Esophagus squamous epithelium (tissue), 5 donors: ENCODE data around the gene RNF111. TPM values are rescaled to one million over a fixed set of nuclear protein-coding genes. Genes with fewer than 3 reads are reported as not detected.
"Not testable (repeated sequence)": the region's sequence is repeated elsewhere in the genome, so short reads cannot be mapped to it uniquely, and the experiment has no call there.

ENCODE experiments used
- DNase-seq: peaks from one replicate; lab custom pipeline; 2025; lab: John Stamatoyannopoulos, UW
- H3K27ac ChIP-seq, 4 donors: fragments of 200-600 bp; sonication (generic); one replicate each; pipeline ENCODE4 v1.5.1; 2016 to 2019; ENCODE audit warnings: mild to moderate bottlenecking in 1 of 4
- H3K27me3 ChIP-seq, 4 donors: fragments of 200-600 bp; sonication (generic); 1 replicate in 3 of 4; 2 replicates in 1 of 4; pipeline versions ENCODE4 v1.5.1 to v1.6.0; 2017 to 2021; ENCODE audit warnings: antibody characterized with exemption in 1 of 4
- H3K36me3 ChIP-seq, 3 donors: fragments of 200-600 bp; sonication (generic); one replicate each; pipeline ENCODE4 v1.5.1; 2016 to 2019
- H3K4me1 ChIP-seq, 3 donors: fragments of 200-600 bp; sonication (generic); one replicate each; pipeline ENCODE4 v1.5.1; 2017 to 2019
- H3K4me3 ChIP-seq, 4 donors: fragments of 200-600 bp; sonication (generic); 1 replicate in 3 of 4; 2 replicates in 1 of 4; pipeline ENCODE4 v1.5.1; 2016 to 2019; ENCODE audit warnings: mild to moderate bottlenecking in 2 of 4, moderate library complexity in 1 of 4
- H3K9me3 ChIP-seq, 3 donors: fragments of 200-600 bp; sonication (generic); one replicate each; pipeline ENCODE4 v1.5.1; 2016 to 2019
- CTCF ChIP-seq, 6 experiments: fragments of 450-650 bp in 4 of 6; fragments of 200-600 bp in 2 of 6; sonication (generic) in 2 of 6; IDR thresholded peaks; one replicate each; pipeline ENCODE4 v1.5.1; 2016 to 2019; ENCODE audit warnings: antibody characterized with exemption in 6 of 6, mild to moderate bottlenecking in 4 of 6, moderate library complexity in 4 of 6
- POLR2A ChIP-seq, 4 donors: fragments of 450-650 bp; IDR thresholded peaks; one replicate each; pipeline ENCODE4 v1.6.1; 2017; ENCODE audit warnings: antibody characterized with exemption in 4 of 4, mild to moderate bottlenecking in 4 of 4, moderate library complexity in 3 of 4
- WGBS, 2 donors: methylation state at CpG; one replicate each; pipeline ENCODE4 v1.1.5; 2018; 5-methylcytosine and 5-hydroxymethylcytosine counted together
- intact Hi-C: fragments of 100-400 bp; cut with DNase I; formaldehyde crosslinking; loops from one replicate; pipeline ENCODE4 v1.15.0; 2022
- total RNA-seq, 4 donors: library from RNA; depleted of rRNA; stranded (reverse); fragments of >200 nt; gene quantifications; one replicate each; pipeline ENCODE4 v1.1.0, GENCODE V29; 2016
- donor health status: DM: yes; HTN: yes; CAD: no.

Gene RNF111
- total RNA-seq, 4 donors from 2014 or later, result 15.2 to 19.6 (median 16.5) TPM

- peaks cover 0 to 23% (median 0%) of the 10 kb centered on the region in 3 donors for H3K36me3 ChIP-seq
- H3K27me3 ChIP-seq, result no peaks in the 10 kb centered on the region
- WGBS, 2 donors, result 88 to 93% methylated on average over 5 of the region's 5 CpGs
- H3K4me3 ChIP-seq, result no peak overlapping the region
- H3K4me1 ChIP-seq, result no peaks in the 10 kb centered on the region
- H3K9me3 ChIP-seq, result no peaks in the 10 kb centered on the region
- intact Hi-C loops, result no loop called here
- no peak for DNase-seq
- no peak overlapping the region for H3K27ac ChIP-seq
- TF ChIP-seq CTCF (IDR thresholded peaks at IDR 0.05), result no peak
- TF ChIP-seq POLR2A (IDR thresholded peaks at IDR 0.05), result no peak
Observed at GRCh38 chr15:59119625-59120024, 132.2 kb downstream of the RNF111 start.

DNA sequence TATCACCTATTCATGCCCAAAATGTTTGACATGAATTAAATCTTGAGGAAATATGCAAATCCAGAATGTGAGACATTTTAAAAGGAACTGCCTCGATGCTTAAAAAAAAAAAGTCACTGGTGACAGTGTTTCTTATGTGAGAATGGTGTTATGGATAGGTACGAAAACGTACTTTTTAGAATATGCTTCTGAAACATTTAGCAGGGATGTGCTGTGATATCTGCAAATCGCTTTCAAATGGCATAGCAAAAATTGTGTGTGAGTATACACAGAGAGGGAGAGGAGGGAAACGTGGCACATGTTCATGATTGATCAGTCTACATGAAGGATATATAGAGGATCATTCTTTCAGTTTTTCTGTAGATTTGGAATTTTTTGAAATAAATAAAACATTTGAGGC, 133.5 kb downstream of the RNF111 start:
- no peaks in the 10 kb centered on the region for H3K9me3 ChIP-seq
- TF ChIP-seq POLR2A (IDR thresholded peaks at IDR 0.05), result no peak
- TF ChIP-seq CTCF (IDR thresholded peaks at IDR 0.05), result no peak
- no peak for DNase-seq
- WGBS, 2 donors, result 90 to 98% methylated on average over 5 of the region's 5 CpGs
- intact Hi-C loops, result no loop called here
- no peaks in the 10 kb centered on the region for H3K4me1 ChIP-seq
- peaks cover 0 to 16% (median 0%) of the 10 kb centered on the region in 3 donors for H3K36me3 ChIP-seq
- H3K27ac ChIP-seq, result no peak overlapping the region
- H3K27me3 ChIP-seq, result no peaks in the 10 kb centered on the region
- H3K4me3 ChIP-seq, result no peak overlapping the region

DNA sequence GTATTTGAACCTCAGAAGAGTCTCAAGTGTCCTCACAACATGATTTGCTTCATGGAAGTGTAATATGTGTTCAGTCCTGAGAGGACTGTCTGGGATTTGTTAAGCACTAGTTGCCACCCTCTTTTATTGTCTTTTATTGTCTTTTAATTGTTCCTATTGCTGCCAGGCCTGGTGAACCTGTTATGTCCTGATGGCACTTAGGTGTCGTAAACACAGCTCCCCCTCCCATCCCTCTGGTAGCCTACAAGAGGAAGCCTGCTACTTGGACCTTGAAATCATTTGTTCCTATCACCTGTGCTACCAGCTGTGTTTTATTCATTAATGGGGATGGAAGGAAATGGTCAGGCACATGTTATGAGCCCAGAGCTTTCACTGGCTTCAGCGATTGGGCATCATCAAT, 136.8 kb downstream of the RNF111 start:
- H3K27me3 ChIP-seq, result no peaks in the 10 kb centered on the region
- H3K4me3 ChIP-seq, result no peak overlapping the region
- no peaks in the 10 kb centered on the region for H3K36me3 ChIP-seq
- H3K9me3 ChIP-seq, result no peaks in the 10 kb centered on the region
- no peak for DNase-seq
- WGBS, 2 donors, result 86 to 100% methylated on average over 2 of the region's 2 CpGs
- intact Hi-C loops, result no loop called here
- no peaks in the 10 kb centered on the region for H3K4me1 ChIP-seq
- no peak for TF ChIP-seq POLR2A (IDR thresholded peaks at IDR 0.05)
- no peak for TF ChIP-seq CTCF (IDR thresholded peaks at IDR 0.05)
- H3K27ac ChIP-seq, result no peak overlapping the region

DNA sequence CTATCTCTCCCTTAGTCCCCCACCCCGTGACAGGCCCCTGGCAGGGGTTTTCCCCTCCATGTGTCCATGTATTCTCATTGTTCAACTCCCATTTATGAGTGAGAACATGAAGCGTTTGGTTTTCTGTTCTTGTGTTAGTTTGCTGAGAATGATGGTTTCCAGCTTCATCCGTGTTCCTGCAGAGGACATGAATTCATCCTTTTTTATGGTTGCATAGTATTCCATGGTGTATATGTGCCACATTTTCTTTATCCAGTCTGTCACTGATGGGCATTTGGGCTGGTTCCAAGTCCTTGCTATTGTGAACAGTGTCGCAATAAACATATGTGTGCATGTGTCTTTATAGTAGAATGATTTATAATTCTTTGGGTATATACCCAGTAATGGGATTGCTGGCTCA, 138.2 kb downstream of the RNF111 start:
- intact Hi-C loops, H3K4me1 ChIP-seq, H3K27ac ChIP-seq, H3K4me3 ChIP-seq, H3K36me3 ChIP-seq, H3K27me3 ChIP-seq, DNase-seq, H3K9me3 ChIP-seq: not testable (repeated sequence)
- 94 to 98% methylated on average over 4 of the region's 4 CpGs for WGBS, 2 donors

- H3K4me3 ChIP-seq, DNase-seq, H3K9me3 ChIP-seq, H3K27me3 ChIP-seq, intact Hi-C loops, H3K4me1 ChIP-seq, H3K27ac ChIP-seq: not testable (repeated sequence)
- 77 to 90% methylated on average over 1 of the region's 1 CpG for WGBS, 2 donors
- H3K36me3 ChIP-seq, result peaks cover 0 to 21% (median 0%) of the 10 kb centered on the region in 3 donors
Observed at GRCh38 chr15:59127255-59127654, 139.8 kb downstream of the RNF111 start.

- Histone ChIP-seq H3K4me3 (no peak overlapping the region), H3K4me1 (no peaks in the 10 kb centered on the region), H3K9me3 (peaks cover 0 to 6% (median 0%) of the 10 kb centered on the region in 3 donors), H3K27ac (no peak overlapping the region), H3K27me3 (no peaks in the 10 kb centered on the region), H3K36me3 (peaks cover 5 to 58% (median 14%) of the 10 kb centered on the region in 3 donors)
- DNase-seq, result no peak
- intact Hi-C loops, result no loop called here
- TF ChIP-seq POLR2A (IDR thresholded peaks at IDR 0.05) (no peak), CTCF (IDR thresholded peaks at IDR 0.05) (no peak)
- 92 to 94% methylated on average over 12 to 16 of the region's 16 CpGs for WGBS, 2 donors
Observed at GRCh38 chr15:59131456-59131855, 144.0 kb downstream of the RNF111 start.
